HG03575 (cell line): ENCODE measurements around the gene TRAPPC10.

Experiments used
- ATAC-seq: cut with Tn5 transposase; IDR thresholded peaks from one replicate; pipeline ENCODE4 v1.9.1; 2021; ENCODE audit not compliant: unreplicated experiment, insufficient number of reproducible peaks, low FRiP score; ENCODE audit errors: extremely low read depth

The TRAPPC10 gene

GRCh38 chr21:44054710-44055109 is 42.6 kb downstream of the TRAPPC10 start:
- ATAC-seq: no peak

DNA sequence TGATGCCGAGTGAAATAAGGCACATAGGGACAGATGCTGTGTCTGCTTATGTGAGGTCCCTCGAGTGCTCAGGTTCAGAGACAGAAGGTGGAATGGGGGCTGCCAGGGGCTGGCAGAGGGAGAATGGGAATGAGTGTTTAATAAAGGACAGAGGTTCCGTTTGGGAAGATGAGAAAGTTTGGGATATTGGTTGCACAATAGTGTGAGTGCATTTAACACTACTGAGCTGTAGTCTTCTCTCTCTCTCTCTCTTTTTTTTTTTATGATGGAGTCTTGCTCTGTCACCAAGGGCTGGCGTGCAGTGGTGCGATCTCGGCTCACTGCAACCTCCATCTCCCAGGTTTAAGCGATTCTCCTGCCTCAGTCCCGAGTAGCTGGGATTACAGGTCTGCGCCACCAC is 44.9 kb downstream of the TRAPPC10 start:
- no peak for ATAC-seq

DNA sequence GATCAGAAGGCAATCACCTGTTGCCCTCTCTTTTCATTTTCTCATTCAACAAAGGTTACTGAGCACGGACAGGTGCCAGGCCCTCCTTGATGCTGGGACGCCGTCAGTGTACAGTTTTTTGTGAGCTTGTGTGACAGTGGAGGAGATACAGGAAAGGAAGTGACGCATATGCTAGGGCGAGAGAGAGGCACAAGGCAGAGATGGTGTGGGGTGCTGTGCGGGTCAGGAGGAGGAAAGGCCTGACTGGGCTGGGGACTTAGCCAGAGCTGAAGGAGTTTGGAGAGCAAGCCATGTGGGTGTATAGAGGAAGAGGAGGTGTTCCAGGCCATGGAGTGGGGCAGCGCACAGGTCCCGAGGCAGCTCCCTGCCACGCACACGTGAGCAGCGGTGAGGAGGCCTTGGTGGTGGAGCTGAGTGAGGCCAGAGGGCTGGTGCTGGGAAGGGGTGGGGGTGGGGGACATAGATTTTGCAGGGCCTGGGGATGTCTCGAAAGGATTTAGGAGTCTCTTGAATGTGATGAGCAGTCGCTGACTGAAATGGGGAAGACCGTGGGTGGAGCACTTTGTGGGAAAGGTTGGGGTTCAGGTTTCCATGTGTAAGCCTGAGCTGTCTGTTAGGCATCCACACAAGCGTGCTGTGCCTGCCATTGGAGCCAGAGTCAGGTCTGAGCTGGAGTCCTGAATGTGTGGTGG is 46.0 kb downstream of the TRAPPC10 start:
- ATAC-seq: no peak

DNA sequence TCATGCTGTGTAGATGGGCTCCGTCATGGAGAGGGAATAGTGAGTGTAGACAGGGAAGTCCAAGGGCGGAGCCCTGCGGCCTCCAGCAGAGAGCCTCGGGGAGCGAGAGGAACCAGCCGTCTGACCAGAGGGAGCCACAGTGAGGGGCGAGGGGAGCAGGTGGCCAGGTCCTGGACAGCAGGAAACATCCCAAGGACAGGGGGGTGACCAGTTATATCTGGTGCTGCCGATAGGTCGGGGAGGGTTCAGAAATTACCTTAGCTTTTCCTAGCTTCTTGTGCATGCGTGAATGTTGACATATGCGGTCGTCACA is 46.5 kb downstream of the TRAPPC10 start:
- ATAC-seq: no peak

GRCh38 chr21:44058981-44059380 is 46.9 kb downstream of the TRAPPC10 start:
- no peak for ATAC-seq

DNA sequence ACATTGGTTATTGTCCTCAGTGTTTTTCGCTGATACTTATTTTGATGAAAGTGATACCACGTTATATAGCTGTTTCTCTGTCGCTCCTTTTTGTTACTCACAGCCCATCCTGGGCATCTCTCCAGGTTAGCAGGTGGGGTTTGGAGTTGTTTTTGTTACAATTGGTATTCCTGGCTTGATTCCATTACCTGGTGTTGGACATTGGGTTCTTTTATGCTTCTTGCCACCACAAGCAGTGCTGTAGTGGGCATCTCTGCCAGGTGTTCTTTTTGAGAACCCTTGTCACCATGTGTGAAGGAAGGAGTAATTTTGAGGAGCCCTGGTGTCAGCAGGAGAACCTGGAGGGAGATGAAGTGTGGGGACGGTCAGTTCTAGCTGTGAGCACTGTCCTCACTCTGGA is 47.6 kb downstream of the TRAPPC10 start:
- ATAC-seq: no peak

DNA sequence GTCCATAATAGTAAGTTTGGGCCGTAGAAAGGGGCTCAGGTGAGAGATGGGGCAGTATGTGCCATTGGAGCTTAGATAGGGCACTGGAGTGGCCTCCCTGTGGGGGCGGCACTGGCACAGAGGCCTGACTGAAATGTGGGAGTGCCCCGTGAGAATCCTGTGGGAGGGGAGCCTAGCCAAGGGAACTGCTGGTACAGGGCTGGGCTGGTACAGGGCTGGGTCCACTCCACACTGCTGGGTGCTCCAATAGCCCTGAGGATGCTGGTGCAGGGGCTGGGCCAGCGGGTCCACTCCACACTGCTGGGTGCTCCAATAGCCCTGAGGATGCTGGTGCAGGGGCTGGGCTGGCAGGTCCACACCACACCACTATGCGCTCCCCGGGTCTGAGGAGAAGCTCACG is 50.3 kb downstream of the TRAPPC10 start:
- ATAC-seq: no peak

DNA sequence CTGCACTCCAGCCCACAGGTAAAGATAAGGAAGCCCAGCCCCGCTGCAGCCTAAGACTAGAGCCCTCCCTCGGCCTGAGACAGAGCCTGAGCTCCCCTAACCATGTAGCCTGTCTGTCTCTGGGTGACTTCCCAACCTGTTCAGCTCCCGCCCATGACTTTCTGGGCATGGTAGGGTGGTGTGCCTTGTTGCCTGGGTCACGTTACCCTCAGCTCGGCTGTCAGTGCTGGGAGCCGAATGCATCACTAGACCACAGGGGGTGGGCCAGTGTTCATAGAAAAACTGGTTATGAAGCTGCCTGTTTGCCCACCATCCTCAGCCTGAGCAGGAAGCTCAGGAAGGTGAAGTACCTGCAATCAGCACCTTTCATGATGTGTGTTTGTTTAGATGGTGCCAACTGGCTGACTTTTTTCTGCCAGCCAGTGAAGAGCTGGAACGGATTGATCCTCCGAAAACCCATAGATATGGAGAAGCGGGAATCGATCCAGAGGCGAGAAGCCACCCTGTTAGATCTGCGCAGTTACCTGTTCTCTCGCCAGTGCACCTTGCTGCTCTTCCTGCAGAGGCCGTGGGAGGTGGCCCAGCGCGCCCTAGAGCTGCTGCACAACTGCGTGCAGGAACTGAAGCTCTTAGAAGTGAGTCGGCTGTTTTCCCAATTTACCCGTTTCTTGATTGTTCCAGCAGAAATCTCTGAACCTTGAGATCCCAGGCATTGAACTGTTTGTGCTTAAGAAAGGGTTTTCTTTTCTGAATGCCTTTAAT is 51.2 kb downstream of the TRAPPC10 start:
- ATAC-seq: no peak

GRCh38 chr21:44064852-44065403 is 52.8 kb downstream of the TRAPPC10 start:
- no peak for ATAC-seq

DNA sequence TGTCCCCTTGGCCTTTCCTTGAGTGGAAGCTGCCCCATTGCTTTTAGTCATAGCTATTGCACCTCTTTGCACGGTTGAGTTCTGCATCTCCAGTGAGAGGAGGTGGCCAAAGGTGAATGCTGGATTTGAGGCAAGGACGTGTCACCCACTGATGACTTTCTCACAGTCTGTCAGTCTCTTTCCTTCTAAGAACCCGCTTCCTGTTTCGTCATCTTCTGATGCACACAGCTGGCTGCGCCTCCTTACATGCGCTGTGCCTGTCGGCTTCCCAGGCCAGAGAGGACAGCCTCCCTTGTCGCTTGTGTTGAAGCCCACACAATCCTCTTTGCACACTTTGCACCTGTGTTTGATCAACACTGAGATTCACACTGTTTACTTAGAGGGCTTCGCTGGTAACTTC is 53.3 kb downstream of the TRAPPC10 start:
- ATAC-seq: no peak

- no peak for ATAC-seq
Measured at GRCh38 chr21:44066116-44066515, 54.0 kb downstream of the TRAPPC10 start.

- ATAC-seq: no peak
Measured at GRCh38 chr21:44067011-44067839, 55.1 kb downstream of the TRAPPC10 start.

GRCh38 chr21:44070391-44070790 is 58.3 kb downstream of the TRAPPC10 start:
- no peak for ATAC-seq

DNA sequence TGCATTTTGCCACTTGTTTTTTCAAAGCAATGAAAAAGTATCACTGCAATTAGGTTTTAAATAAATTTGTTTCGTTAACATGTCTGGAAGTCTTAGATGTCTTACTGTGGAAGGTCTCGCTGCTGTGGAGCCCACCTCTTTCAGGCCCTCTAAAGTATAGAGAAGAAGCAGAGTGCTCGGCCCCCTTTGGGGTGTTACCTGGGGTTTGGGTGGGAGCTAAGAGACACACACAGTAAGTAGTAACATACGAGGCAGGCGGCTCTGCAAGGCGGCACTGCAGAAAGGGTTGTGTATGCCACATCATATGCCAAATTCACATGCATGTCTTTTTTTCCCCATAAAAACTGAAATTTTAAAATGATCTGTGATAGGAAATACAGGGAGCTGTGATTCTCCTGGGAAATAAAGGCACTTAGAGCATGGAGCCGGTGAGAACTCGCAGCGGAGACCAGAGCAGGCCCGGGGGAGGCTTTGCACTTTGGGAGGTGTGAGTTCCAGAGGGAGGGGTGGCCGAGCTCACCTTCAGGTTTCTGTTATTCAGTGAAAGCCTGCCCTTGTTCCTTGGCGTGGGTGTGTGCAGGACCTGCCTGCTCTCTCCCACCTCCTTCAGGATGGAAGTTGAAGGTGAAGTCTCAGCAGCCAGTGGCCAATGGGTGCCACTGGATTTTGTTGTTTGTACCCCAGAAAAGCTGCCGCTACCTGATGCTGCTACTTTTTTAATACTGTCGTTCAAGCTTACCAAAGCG is 59.4 kb downstream of the TRAPPC10 start:
- no peak for ATAC-seq

- no peak for ATAC-seq
Measured at GRCh38 chr21:44072111-44072510, 60.0 kb downstream of the TRAPPC10 start.

GRCh38 chr21:44074315-44074958 is 62.3 kb downstream of the TRAPPC10 start:
- ATAC-seq: no peak

DNA sequence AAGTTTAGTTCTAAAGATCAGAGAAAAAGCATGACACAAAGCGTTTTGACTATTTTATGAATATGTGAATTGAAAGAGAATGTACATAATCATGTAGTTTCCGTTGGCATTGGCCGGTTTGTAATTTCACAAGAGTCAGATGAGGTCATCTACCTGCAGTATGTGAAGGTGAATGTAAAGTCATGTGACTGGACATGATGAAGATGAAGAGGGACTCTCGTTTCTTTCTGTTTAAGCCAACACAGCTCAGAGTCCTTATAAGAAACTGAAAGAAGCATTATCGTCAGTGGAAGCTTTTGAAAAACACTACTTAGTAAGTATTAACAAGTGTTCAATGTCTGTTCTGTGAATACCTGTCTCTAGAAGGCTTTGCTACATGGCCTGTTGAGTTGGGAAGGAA is 64.2 kb downstream of the TRAPPC10 start:
- ATAC-seq: no peak

GRCh38 chr21:44078411-44078981 is 66.4 kb downstream of the TRAPPC10 start:
- no peak for ATAC-seq
